ENCODE results near the gene HMCN2.

The HMCN2 gene

GRCh38 chr9:130341839-130342713, 76.5 kb downstream of the HMCN2 start:
- no peak for TF ChIP-seq CTCF (IDR thresholded peaks at IDR 0.05; ENCODE audit: borderline replicate concordance, insufficient read depth, low read depth, low read length)
- H3K4me3 ChIP-seq (ENCODE audit: low read depth, low read length) = no peak overlapping the region

- TF ChIP-seq CTCF (IDR thresholded peaks at IDR 0.05; ENCODE audit: borderline replicate concordance, insufficient read depth, low read depth, low read length) = no peak
- H3K4me3 ChIP-seq (ENCODE audit: low read depth, low read length) = no peak overlapping the region
Observed at GRCh38 chr9:130342714-130343085, 77.1 kb downstream of the HMCN2 start.

- no peak overlapping the region for H3K4me3 ChIP-seq (ENCODE audit: low read depth, low read length)
- TF ChIP-seq CTCF (IDR thresholded peaks at IDR 0.05; ENCODE audit: borderline replicate concordance, insufficient read depth, low read depth, low read length) = peak; percentile 75
Observed at GRCh38 chr9:130343445-130343918, 77.9 kb downstream of the HMCN2 start.

GRCh38 chr9:130344366-130344765, 78.8 kb downstream of the HMCN2 start:
- no peak for TF ChIP-seq CTCF (IDR thresholded peaks at IDR 0.05; ENCODE audit: borderline replicate concordance, insufficient read depth, low read depth, low read length)
- H3K4me3 ChIP-seq (ENCODE audit: low read depth, low read length) = no peak overlapping the region

- TF ChIP-seq CTCF (IDR thresholded peaks at IDR 0.05; ENCODE audit: borderline replicate concordance, insufficient read depth, low read depth, low read length) = no peak
- H3K4me3 ChIP-seq (ENCODE audit: low read depth, low read length) = no peak overlapping the region
Observed at GRCh38 chr9:130345009-130345896, 79.7 kb downstream of the HMCN2 start.

GRCh38 chr9:130345897-130346385, 80.4 kb downstream of the HMCN2 start:
- H3K4me3 ChIP-seq (ENCODE audit: low read depth, low read length) = no peak overlapping the region
- no peak for TF ChIP-seq CTCF (IDR thresholded peaks at IDR 0.05; ENCODE audit: borderline replicate concordance, insufficient read depth, low read depth, low read length)

All from GM12875 (cell line).